HG03521 (cell line): ENCODE measurements around the gene MYOZ3.

Experiments used
- ATAC-seq: cut with Tn5 transposase; IDR thresholded peaks from one replicate; pipeline ENCODE4 v1.9.1; 2021; ENCODE audit warnings: mild to moderate bottlenecking, moderate library complexity; ENCODE audit not compliant: unreplicated experiment

MYOZ3 gene

GRCh38 chr5:150661086-150661485 lies at the start of gene MYOZ3:
MYOZ3 (plus strand) TSS chr5:150661251; CDS start chr5:150662942, 1,691 bp downstream.
- no peak for ATAC-seq

GRCh38 chr5:150612405-150612804 lies 48.6 kb upstream of the MYOZ3 start:
- no peak for ATAC-seq

GRCh38 chr5:150612905-150613670 lies 48.0 kb upstream of the MYOZ3 start:
- no peak for ATAC-seq

- no peak for ATAC-seq
These were observed 46.9 kb upstream of the MYOZ3 start for GRCh38 chr5:150613991-150614660.

- ATAC-seq, result no peak
These were observed 46.4 kb upstream of the MYOZ3 start for GRCh38 chr5:150614661-150615060.

- ATAC-seq, result no peak
These were observed 45.8 kb upstream of the MYOZ3 start for GRCh38 chr5:150615141-150615699.

- no peak for ATAC-seq
These were observed 45.0 kb upstream of the MYOZ3 start for GRCh38 chr5:150616024-150616470.

- no peak for ATAC-seq
These were observed 44.5 kb upstream of the MYOZ3 start for GRCh38 chr5:150616506-150616905.

GRCh38 chr5:150618163-150618562 lies 42.9 kb upstream of the MYOZ3 start:
- no peak for ATAC-seq

- no peak for ATAC-seq
These were observed 42.3 kb upstream of the MYOZ3 start for GRCh38 chr5:150618588-150619281.

GRCh38 chr5:150619359-150620230 lies 41.5 kb upstream of the MYOZ3 start:
- ATAC-seq, result no peak

- no peak for ATAC-seq
These were observed 39.8 kb upstream of the MYOZ3 start for GRCh38 chr5:150621301-150621700.

GRCh38 chr5:150622157-150622556 lies 38.9 kb upstream of the MYOZ3 start:
- ATAC-seq, result no peak

- no peak for ATAC-seq
These were observed 37.7 kb upstream of the MYOZ3 start for GRCh38 chr5:150623152-150623877.

- ATAC-seq, result no peak
These were observed 37.2 kb upstream of the MYOZ3 start for GRCh38 chr5:150623878-150624216.

GRCh38 chr5:150624334-150625163 lies 36.5 kb upstream of the MYOZ3 start:
- peak; percentile 29 for ATAC-seq

GRCh38 chr5:150625164-150625535 lies 35.9 kb upstream of the MYOZ3 start:
- no peak for ATAC-seq

GRCh38 chr5:150625831-150626746 lies 35.0 kb upstream of the MYOZ3 start:
- ATAC-seq, result peak; percentile 41
